Activated CD4-positive, alpha-beta T cell treated with anti-CD3 and anti-CD28 coated beads for 1 hour (primary cell): ENCODE results near the gene ZNF366.

ENCODE experiments used
- DNase-seq: peaks from one replicate; pipeline ENCODE4 v3.0.0-alpha.2; 2020

Gene ZNF366

DNA sequence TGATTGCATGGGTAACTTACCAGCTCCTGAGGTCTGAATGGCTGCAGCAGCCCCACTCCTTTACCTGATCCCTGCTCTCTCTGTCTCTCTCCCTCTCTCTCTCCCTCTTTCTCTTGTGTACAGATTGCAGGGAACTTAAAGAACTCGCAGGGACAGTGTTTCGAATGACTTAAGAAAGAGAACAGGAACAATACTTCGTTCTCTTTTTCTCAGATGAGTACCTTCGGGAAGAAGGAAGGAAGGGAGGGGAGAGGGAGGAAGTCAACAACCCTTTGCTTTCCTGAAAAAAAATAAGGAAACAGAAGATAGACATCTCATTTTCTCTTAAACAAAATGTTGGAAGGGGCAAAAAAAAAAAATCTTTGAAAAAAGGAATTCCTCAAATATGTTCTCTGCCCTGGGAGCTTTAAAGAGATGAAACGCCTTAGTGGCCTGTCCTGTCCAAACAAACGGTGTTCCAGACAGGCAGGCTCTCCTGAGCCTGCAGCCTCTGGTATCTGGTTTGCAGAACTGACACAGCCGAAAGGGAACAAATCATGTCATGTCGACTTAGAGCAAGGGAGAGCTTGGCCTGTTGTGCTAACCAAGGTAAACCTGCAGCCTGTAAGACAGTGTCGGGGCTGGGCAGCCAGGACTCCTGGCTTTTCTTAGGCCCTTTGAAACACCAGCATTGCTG, at the start of gene ZNF366:
Gene ZNF366, minus strand, starts transcription at position 180 of the 676 bp plus-strand sequence. CDS start 45,914 bp downstream, outside the sequence.
- no peak for DNase-seq

GRCh38 chr5:72556351-72557166, 49.3 kb upstream of the ZNF366 start:
- DNase-seq = no peak

- DNase-seq = no peak
These were observed 48.7 kb upstream of the ZNF366 start for GRCh38 chr5:72555871-72556270.

GRCh38 chr5:72554897-72555296, 47.7 kb upstream of the ZNF366 start:
- DNase-seq = no peak

DNA sequence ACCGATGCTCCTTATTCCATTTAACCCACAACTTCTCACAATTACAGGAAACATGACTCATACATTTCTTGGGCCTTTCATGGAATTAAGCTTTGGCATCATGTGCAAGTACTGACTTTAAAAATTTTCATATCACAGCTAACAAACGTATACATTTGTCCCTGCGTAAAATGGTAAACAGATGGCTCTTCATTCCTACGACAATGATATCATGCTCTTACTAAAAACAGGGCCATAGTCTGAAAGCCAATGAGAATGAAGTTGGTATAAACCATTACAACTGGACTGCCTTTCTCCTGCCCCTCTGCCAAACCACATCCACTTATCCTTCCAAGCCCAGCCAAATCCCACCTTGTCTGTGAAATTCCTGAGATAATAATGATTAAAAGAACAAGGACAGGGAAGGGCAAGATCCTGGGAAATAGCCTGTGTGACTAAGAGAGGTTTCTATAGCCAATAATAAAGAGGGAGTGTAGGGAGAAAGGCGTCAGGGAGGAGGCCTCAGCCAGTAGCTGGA, 44.9 kb upstream of the ZNF366 start:
- DNase-seq = no peak

DNA sequence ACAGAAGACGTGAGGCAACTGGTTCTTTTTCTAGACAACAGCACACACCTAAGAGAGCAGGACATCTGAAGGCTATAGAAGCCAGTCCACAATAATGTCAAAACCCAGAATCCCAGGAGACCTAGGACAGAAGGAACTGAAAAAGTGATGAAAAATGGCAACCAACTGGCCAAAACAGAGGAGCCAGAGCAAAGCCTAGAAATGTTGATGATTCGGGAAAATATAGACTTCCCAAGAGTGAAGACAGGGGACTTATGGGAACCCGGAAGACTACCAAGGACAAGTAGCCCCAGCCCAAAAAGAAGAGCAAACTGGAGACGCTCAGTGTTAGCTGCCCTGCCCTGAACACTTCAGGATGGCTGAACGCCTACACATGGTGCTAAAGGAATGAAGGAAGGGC, 43.4 kb upstream of the ZNF366 start:
- DNase-seq = no peak

DNA sequence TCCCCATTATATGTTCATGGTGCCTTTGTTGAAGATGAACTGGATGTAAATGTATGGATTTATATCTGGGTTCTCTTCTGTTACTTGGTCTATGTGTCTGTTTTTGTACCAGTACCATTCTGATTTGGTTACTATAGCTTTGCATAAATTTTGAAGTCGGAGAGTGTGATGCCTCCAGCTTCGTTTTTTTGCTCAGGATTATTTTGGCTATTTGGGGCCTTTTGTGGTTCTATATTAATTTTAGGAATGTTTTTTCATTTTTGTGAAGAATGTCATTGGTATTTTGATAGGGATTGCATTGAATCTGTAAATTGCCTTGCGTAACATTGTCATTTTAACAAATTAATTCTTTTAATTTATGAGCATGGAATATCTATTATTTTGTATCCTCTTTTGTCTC, 36.6 kb upstream of the ZNF366 start:
- DNase-seq = no peak

DNA sequence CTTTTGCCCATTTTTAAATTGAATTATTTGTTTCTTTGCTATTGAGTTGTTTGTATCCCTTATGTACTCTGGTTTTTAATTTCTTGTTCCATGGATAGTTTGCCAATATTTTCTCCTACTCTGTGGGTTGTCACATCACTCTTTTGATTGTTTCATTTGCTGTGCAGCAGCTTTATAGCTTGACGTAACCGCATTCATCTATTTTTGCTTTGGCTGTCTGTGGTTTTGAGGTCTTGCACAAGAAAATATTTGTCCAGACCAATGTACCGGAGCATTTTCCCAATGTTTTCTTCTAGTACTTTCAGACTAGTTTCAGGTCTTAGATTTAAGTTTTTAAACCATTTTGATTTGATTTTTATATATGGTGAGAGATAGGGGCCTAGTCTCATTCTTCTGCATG, 36.2 kb upstream of the ZNF366 start:
- no peak for DNase-seq

DNA sequence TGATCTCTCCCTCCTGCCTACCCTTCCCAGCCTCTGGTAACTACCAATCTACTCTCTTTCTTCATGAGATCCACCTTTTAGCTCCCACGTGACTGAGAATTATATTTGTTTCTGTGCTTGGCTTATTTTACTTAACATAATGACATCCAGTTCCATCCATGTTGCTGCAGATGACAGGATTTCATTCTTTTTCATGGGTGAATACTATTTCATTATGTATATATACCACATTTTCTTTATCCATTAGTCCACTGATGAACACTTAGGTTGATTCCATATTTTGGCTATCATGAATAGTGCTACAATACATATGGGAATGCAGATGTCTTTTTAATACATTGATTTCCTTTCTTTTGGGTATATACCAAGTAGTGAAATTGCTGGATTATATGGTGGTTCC, 35.5 kb upstream of the ZNF366 start:
- no peak for DNase-seq

DNA sequence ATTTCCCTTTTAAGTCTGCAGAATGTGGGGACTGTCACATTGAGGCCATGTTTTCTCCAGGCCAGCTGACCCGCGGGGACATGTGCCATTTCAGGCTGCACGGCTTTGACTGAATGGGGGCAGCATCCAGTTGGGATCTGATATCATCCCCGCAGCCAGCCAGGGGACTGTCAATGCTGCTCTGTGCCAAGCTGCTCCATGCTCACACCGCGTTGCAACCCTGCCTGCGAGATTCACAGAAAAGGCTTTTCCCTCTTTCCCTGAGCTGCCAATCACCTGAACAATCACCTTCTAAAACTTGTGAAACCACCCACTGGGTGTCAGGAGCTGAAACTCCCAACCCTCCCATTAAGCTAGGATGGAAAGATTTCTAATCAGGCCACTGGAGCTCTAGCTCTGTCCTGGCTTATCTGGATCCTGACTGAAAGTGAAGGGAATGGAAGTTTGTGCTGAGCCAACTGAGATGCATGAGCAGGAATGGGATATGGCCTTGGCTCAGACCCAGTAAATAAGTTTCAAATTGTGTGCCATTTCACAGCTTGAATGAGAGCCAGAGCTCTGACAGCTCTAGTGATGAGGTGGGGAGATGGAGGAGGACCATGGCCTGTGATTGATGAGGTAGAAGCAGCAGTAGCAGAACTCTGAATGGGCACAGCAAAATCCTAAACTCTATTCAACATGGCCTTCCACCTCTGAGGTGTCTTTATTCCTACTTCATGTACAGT, 34.5 kb upstream of the ZNF366 start:
- DNase-seq = no peak

GRCh38 chr5:72540759-72541438, 33.7 kb upstream of the ZNF366 start:
- no peak for DNase-seq

DNA sequence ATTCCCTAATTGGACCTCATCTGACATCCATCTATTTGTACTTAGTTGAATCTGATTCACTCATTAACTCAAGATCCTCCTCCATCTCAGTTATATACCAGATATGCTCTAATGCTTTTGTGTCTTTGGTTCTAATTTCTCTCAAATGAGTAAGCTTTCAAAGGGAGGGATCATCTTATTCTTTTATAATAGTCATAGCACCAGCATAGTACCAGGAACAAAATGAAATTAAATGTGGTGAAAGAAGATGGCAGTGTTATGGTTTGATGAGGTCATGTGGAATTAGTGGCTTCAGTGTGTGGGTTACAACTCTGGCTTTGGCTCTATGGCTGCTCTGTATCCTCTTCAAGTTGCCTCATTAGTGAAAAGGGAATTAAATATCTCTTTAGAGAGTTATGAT, 32.5 kb upstream of the ZNF366 start:
- no peak for DNase-seq

- no peak for DNase-seq
These were observed 31.8 kb upstream of the ZNF366 start for GRCh38 chr5:72539038-72539437.

GRCh38 chr5:72537166-72537565, 30.0 kb upstream of the ZNF366 start:
- no peak for DNase-seq

DNA sequence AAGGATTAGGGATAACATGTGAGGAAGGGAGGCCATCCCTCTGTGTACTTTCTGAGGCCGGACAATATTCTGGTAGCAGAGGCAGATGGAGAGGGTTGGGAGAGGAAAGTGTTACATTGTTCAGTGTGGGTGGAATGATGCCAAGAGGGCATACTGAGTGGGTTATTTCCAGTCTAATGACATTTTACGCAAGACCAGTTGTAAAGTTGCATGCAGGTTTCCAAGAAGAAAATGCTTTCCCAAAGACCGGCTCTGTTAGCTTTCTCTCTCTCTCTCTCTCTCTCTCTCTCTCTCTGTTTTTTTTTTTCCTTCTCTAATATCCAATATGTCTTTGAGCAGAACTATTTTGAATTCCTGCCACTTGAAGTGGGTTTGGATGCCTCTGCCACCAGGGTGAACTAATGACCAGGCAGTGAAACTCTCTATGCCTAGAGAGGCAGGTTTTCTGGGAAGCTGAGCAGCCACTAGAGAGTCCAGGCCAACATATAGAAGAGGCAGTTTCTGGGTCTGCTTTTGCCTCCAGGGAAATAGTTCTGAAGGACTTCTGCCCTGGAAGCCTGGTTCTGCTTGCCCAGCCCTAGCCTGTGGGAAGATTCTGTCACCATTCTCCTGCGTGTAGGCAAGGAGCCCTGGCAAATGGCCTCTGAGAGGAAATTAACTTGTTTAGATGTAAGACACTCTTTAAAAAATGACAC, 24.4 kb upstream of the ZNF366 start:
- no peak for DNase-seq

DNA sequence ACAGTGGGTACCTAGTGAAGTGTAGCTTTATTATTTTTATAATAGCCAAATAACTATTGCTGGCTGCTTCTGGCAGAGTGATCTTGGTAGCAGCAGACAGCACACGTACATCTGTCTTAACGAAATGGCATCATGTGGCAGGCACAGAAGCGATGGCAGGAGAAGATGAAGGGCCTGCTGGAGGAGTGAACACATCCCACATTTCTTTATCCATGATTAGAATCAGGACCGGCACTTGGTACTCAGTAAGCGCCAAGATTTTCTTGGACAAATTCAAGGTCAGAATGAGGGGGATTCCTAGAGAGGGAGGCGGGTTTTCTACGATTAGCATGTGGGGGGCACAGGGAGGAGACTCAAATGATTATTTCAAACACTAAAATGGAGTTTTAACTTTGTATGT, 23.0 kb upstream of the ZNF366 start:
- no peak for DNase-seq

DNA sequence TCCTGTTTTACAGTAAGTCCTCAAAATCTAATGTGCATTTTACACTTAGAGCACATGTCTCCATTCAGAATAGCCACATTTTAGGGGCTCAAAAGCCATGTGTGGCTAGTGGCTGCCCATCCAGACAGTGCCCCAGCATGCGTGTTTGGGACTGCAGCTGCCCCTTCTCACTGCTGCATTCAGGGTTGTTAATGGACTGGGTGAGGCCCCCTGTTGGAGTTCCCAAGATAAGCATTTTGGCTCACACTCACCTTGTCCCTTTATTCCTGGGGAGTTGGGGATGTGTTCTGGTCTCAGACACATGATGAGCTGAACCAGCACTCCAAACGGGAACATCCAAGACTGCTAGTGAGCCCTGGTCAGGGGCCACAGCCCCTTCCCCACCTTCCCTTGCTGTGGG, 22.2 kb upstream of the ZNF366 start:
- no peak for DNase-seq

GRCh38 chr5:72525816-72526215, 18.6 kb upstream of the ZNF366 start:
- no peak for DNase-seq

GRCh38 chr5:72523960-72524582, 16.9 kb upstream of the ZNF366 start:
- DNase-seq = no peak

DNA sequence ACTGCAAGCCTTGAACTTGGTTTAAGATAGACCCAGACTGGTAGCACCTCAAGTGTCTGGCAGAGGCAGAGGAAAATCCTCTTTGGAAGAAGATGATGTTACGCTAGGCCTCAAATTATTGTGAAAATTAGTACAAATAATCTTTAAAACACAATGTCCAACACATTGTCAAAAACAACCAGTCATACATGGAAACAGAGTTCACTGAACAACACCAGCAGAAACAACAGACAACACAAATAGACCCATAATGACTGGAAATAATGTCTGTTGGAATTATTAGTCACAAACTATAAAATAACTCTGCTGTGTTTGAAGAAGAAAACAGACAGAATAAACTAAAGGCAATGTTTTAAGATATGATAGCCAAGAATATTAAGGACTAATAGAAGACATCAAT, 15.4 kb upstream of the ZNF366 start:
- no peak for DNase-seq

GRCh38 chr5:72519111-72519510, 11.9 kb upstream of the ZNF366 start:
- DNase-seq = no peak
